ENCODE data around the gene P3H1.

The P3H1 gene

GRCh38 chr1:42801832-42802473 is 35.1 kb upstream of the P3H1 start:
- in situ Hi-C loops (cut with HindIII; ENCODE audit: low sequenced_read_pairs), result no loop called here
- H3K4me3 ChIP-seq (ENCODE audit: low read depth, low read length), result no peak overlapping the region
- no peak for TF ChIP-seq CTCF (IDR thresholded peaks at IDR 0.05; ENCODE audit: low read depth, low read length)
- DNase-seq (ENCODE audit: low read depth, low spot score), result no peak

- no peak overlapping the region for H3K4me3 ChIP-seq (ENCODE audit: low read depth, low read length)
- no peak for TF ChIP-seq CTCF (IDR thresholded peaks at IDR 0.05; ENCODE audit: low read depth, low read length)
- DNase-seq (ENCODE audit: low read depth, low spot score), result no peak
- in situ Hi-C loops (cut with HindIII; ENCODE audit: low sequenced_read_pairs), result no loop called here
Measured at GRCh38 chr1:42797979-42798378, 31.2 kb upstream of the P3H1 start.

- DNase-seq (ENCODE audit: low read depth, low spot score), result no peak
- no peak overlapping the region for H3K4me3 ChIP-seq (ENCODE audit: low read depth, low read length)
- no peak for TF ChIP-seq CTCF (IDR thresholded peaks at IDR 0.05; ENCODE audit: low read depth, low read length)
- in situ Hi-C loops (cut with HindIII; ENCODE audit: low sequenced_read_pairs), result no loop called here
Measured at GRCh38 chr1:42797414-42797813, 30.6 kb upstream of the P3H1 start.

- no peak for DNase-seq (ENCODE audit: low read depth, low spot score)
- in situ Hi-C loops (cut with HindIII; ENCODE audit: low sequenced_read_pairs), result no loop called here
- no peak for TF ChIP-seq CTCF (IDR thresholded peaks at IDR 0.05; ENCODE audit: low read depth, low read length)
- no peak overlapping the region for H3K4me3 ChIP-seq (ENCODE audit: low read depth, low read length)
Measured at GRCh38 chr1:42793824-42794223, 27.0 kb upstream of the P3H1 start.

GRCh38 chr1:42788021-42788420 is 21.2 kb upstream of the P3H1 start:
- TF ChIP-seq CTCF (IDR thresholded peaks at IDR 0.05; ENCODE audit: low read depth, low read length), result no peak
- no peak for DNase-seq (ENCODE audit: low read depth, low spot score)
- H3K4me3 ChIP-seq (ENCODE audit: low read depth, low read length), result no peak overlapping the region
- in situ Hi-C loops (cut with HindIII; ENCODE audit: low sequenced_read_pairs), result no loop called here

- no peak overlapping the region for H3K4me3 ChIP-seq (ENCODE audit: low read depth, low read length)
- in situ Hi-C loops (cut with HindIII; ENCODE audit: low sequenced_read_pairs), result no loop called here
- no peak for DNase-seq (ENCODE audit: low read depth, low spot score)
- no peak for TF ChIP-seq CTCF (IDR thresholded peaks at IDR 0.05; ENCODE audit: low read depth, low read length)
Measured at GRCh38 chr1:42786097-42786496, 19.3 kb upstream of the P3H1 start.
